ENCODE measurements around the gene PAX7.

DNA sequence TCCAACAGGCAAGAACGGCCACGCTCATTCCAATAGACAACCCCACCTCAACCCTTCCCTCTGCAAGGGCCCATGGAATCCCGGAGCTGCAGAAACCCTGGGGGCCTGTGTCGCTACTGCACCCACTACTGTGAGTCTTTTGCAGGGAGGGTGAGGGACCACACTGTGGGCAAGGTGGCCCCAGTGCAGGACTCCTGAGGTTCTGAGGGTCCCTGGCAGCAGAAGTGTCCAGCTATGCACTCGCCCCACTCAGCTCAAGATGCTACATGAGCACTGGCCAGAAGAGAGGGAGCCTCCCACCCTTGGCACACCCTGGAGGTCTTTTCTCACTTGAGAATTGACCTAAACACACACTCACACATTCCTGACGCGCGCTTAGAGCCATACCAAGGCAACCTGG is 2.1 kb upstream of the PAX7 start:
- TF ChIP-seq POLR2A (IDR thresholded peaks at IDR 0.05): no peak
- TF ChIP-seq, protein P1, sequence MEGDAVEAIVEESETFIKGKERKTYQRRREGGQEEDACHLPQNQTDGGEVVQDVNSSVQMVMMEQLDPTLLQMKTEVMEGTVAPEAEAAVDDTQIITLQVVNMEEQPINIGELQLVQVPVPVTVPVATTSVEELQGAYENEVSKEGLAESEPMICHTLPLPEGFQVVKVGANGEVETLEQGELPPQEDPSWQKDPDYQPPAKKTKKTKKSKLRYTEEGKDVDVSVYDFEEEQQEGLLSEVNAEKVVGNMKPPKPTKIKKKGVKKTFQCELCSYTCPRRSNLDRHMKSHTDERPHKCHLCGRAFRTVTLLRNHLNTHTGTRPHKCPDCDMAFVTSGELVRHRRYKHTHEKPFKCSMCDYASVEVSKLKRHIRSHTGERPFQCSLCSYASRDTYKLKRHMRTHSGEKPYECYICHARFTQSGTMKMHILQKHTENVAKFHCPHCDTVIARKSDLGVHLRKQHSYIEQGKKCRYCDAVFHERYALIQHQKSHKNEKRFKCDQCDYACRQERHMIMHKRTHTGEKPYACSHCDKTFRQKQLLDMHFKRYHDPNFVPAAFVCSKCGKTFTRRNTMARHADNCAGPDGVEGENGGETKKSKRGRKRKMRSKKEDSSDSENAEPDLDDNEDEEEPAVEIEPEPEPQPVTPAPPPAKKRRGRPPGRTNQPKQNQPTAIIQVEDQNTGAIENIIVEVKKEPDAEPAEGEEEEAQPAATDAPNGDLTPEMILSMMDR (IDR thresholded peaks at IDR 0.05): no peak
